Neural crest cell (in vitro differentiated cells): ENCODE measurements around the gene EVI2A. TPM values are rescaled to one million over a fixed set of nuclear protein-coding genes. Genes with fewer than 3 reads are reported as not detected.

Source experiments
- DNase-seq: peaks from one replicate; pipeline ENCODE4 v3.0.0; 2021; ENCODE audit warnings: low read depth, mixed read lengths, low spot score
- H3K27ac Mint-ChIP-seq: one replicate; pipeline ENCODE4 v1.8.0; 2021; ENCODE audit warnings: mild to moderate bottlenecking, mixed read lengths; ENCODE audit not compliant: unreplicated experiment
- H3K27me3 Mint-ChIP-seq: 2 replicates; pipeline ENCODE4 v1.8.0; 2021; ENCODE audit warnings: low read depth, mild to moderate bottlenecking, mixed read lengths
- H3K36me3 Mint-ChIP-seq: 2 replicates; pipeline ENCODE4 v1.8.0; 2021; ENCODE audit warnings: low read depth, mild to moderate bottlenecking, mixed read lengths
- H3K4me1 Mint-ChIP-seq: 2 replicates; pipeline ENCODE4 v1.8.0; 2021; ENCODE audit warnings: mixed read lengths
- H3K4me3 Mint-ChIP-seq: one replicate; pipeline ENCODE4 v1.8.0; 2021; ENCODE audit warnings: mild to moderate bottlenecking, mixed read lengths
- H3K9me3 Mint-ChIP-seq: 2 replicates; pipeline ENCODE4 v1.8.0; 2021; ENCODE audit warnings: mixed read lengths
- CTCF ChIP-seq: fragments of 200-600 bp; sonication (generic); conservative IDR thresholded peaks from 2 replicates; pipeline ENCODE4 v1.5.0; 2021; ENCODE audit warnings: antibody characterized with exemption, mild to moderate bottlenecking
- long read RNA-seq: library from polyadenylated mRNA; unstranded; transcript quantifications from one replicate; pipeline ENCODE4 v2.0.0, GENCODE V29; 2020
- total RNA-seq: library from RNA; stranded (reverse); gene quantifications from 2 replicates; pipeline ENCODE4 v1.2.1, GENCODE V29; 2021

Gene EVI2A
- not detected in 2 replicates for total RNA-seq
- long read RNA-seq, result 0 reads

- H3K27ac Mint-ChIP-seq, result no peak within 1 kb of the TSS
- no peak for TF ChIP-seq CTCF
- H3K27me3 Mint-ChIP-seq, result no peaks in the 10 kb centered on the region
- no peak within 1 kb of the TSS for H3K4me3 Mint-ChIP-seq
- H3K9me3 Mint-ChIP-seq, result no peaks in the 10 kb centered on the region
- H3K4me1 Mint-ChIP-seq, result peaks cover 24% of the 10 kb centered on the region
- H3K36me3 Mint-ChIP-seq, result no peaks in the 10 kb centered on the region
- no peak for DNase-seq
Measured at GRCh38 chr17:31321481-31321880, at the start of gene EVI2A. EVI2A (minus strand) TSS chr17:31321622; CDS start chr17:31319013, 2,609 bp downstream.

GRCh38 chr17:31369266-31369665 lies 47.8 kb upstream of the EVI2A start:
- H3K4me1 Mint-ChIP-seq, result no peaks in the 10 kb centered on the region
- H3K4me3 Mint-ChIP-seq, result no peak overlapping the region
- peaks cover 4% of the 10 kb centered on the region for H3K36me3 Mint-ChIP-seq
- no peaks in the 10 kb centered on the region for H3K9me3 Mint-ChIP-seq
- TF ChIP-seq CTCF, result no peak
- no peak for DNase-seq
- H3K27ac Mint-ChIP-seq, result no peak overlapping the region
- no peaks in the 10 kb centered on the region for H3K27me3 Mint-ChIP-seq

GRCh38 chr17:31366088-31366487 lies 44.7 kb upstream of the EVI2A start:
- Mint-ChIP-seq H3K27ac (no peak overlapping the region), H3K27me3 (no peaks in the 10 kb centered on the region), H3K9me3 (no peaks in the 10 kb centered on the region), H3K4me3 (no peak overlapping the region), H3K36me3 (peaks cover 6% of the 10 kb centered on the region), H3K4me1 (no peaks in the 10 kb centered on the region)
- TF ChIP-seq CTCF, result no peak
- no peak for DNase-seq

- TF ChIP-seq CTCF, result no peak
- Mint-ChIP-seq H3K27ac (no peak overlapping the region), H3K4me1 (no peaks in the 10 kb centered on the region), H3K4me3 (no peak overlapping the region), H3K27me3 (no peaks in the 10 kb centered on the region), H3K36me3 (peaks cover 8% of the 10 kb centered on the region), H3K9me3 (no peaks in the 10 kb centered on the region)
- no peak for DNase-seq
Measured at GRCh38 chr17:31364012-31364411, 42.6 kb upstream of the EVI2A start.

- Mint-ChIP-seq H3K27ac (no peak overlapping the region), H3K4me1 (no peaks in the 10 kb centered on the region), H3K36me3 (peaks cover 2% of the 10 kb centered on the region), H3K27me3 (no peaks in the 10 kb centered on the region), H3K4me3 (no peak overlapping the region), H3K9me3 (no peaks in the 10 kb centered on the region)
- no peak for TF ChIP-seq CTCF
- no peak for DNase-seq
Measured at GRCh38 chr17:31357839-31358394, 36.5 kb upstream of the EVI2A start.
